NCI-H2171 (cell line): ENCODE results near the gene ME3.

Source experiments
- DNase-seq: peaks from one replicate; lab custom pipeline; 2025; lab: John Stamatoyannopoulos, UW

Gene ME3

GRCh38 chr11:86460461-86461385 is 211.7 kb downstream of the ME3 start:
- no peak for DNase-seq

GRCh38 chr11:86459682-86460460 is 212.5 kb downstream of the ME3 start:
- DNase-seq = no peak

GRCh38 chr11:86459002-86459385 is 213.4 kb downstream of the ME3 start:
- no peak for DNase-seq

GRCh38 chr11:86458294-86459001 is 214.0 kb downstream of the ME3 start:
- no peak for DNase-seq

GRCh38 chr11:86456075-86456939 is 216.1 kb downstream of the ME3 start:
- DNase-seq = peak; percentile 100

GRCh38 chr11:86453290-86454030 is 219.0 kb downstream of the ME3 start:
- no peak for DNase-seq

- DNase-seq = no peak
Measured at GRCh38 chr11:86449993-86450629, 222.3 kb downstream of the ME3 start.

- no peak for DNase-seq
Measured at GRCh38 chr11:86447763-86448480, 224.5 kb downstream of the ME3 start.

- no peak for DNase-seq
Measured at GRCh38 chr11:86446924-86447285, 225.5 kb downstream of the ME3 start.

- DNase-seq = no peak
Measured at GRCh38 chr11:86446163-86446923, 226.1 kb downstream of the ME3 start.

GRCh38 chr11:86444981-86445380 is 227.4 kb downstream of the ME3 start:
- DNase-seq = no peak

GRCh38 chr11:86443415-86443814 is 229.0 kb downstream of the ME3 start:
- no peak for DNase-seq

- DNase-seq = no peak
Measured at GRCh38 chr11:86442827-86443226, 229.6 kb downstream of the ME3 start.

GRCh38 chr11:86442420-86442819 is 230.0 kb downstream of the ME3 start:
- DNase-seq = no peak

GRCh38 chr11:86440843-86441242 is 231.6 kb downstream of the ME3 start:
- no peak for DNase-seq

GRCh38 chr11:86440305-86440716 is 232.1 kb downstream of the ME3 start:
- no peak for DNase-seq

GRCh38 chr11:86438685-86439084 is 233.7 kb downstream of the ME3 start:
- DNase-seq = no peak

GRCh38 chr11:86435711-86436110 is 236.7 kb downstream of the ME3 start:
- DNase-seq = no peak
